ENCODE measurements around the gene AKR1C3. TPM values are rescaled to one million over a fixed set of nuclear protein-coding genes. Genes with fewer than 3 reads are reported as not detected.

The AKR1C3 gene
- total and polyA plus RNA-seq, 2 of the 4 experiments (the other 2 are of a cell fraction), result 0.18 to 0.51 TPM

GRCh38 chr10:5135581-5135980 lies 41.4 kb downstream of the AKR1C3 start:
- H3K79me1 ChIP-seq (ENCODE audit: low read depth in 1 of 2, low read length in 2 of 2), result no peaks in the 10 kb centered on the region
- in situ Hi-C loops (cut with MboI; ENCODE audit: low sequenced_read_pairs), result no loop called here
- dilution Hi-C loops (cut with HindIII; ENCODE audit: low sequenced_read_pairs, unreplicated experiment), result no loop called here
- CTCF ChIA-PET, result no interaction called here
- H3K18ac ChIP-seq (ENCODE audit: low read depth, low read length), result no peak overlapping the region
- H3K56ac ChIP-seq (ENCODE audit: extremely low read depth, insufficient read depth, low read length), result no peak overlapping the region
- no peak overlapping the region for H3K27ac ChIP-seq (ENCODE audit: insufficient read depth, low read length)
- intact Hi-C loops (cut with micrococcal nuclease), result no loop called here
- H2BK20ac ChIP-seq (ENCODE audit: low read depth, low read length), result no peak overlapping the region
- H3K4ac ChIP-seq (ENCODE audit: low read depth, low read length), result no peak overlapping the region
- POLR2A ChIA-PET (ENCODE audit: unreplicated experiment), result no interaction called here
- DNase-seq, result no peak
- no peaks in the 10 kb centered on the region for H3K27me3 ChIP-seq (ENCODE audit: control insufficient read depth, insufficient read depth, low read length)
- peaks cover 2% of the 10 kb centered on the region; the same call in 1 of the 2 replicates for H3K9me3 ChIP-seq (ENCODE audit: control insufficient read depth, insufficient read depth, low read length)
- no peak overlapping the region for H2BK5ac ChIP-seq (ENCODE audit: low read depth, low read length, poor library complexity, severe bottlenecking)
- H4K91ac ChIP-seq (ENCODE audit: insufficient read depth, low read depth, low read length), result no peak overlapping the region
- H3K23ac ChIP-seq (ENCODE audit: low read depth, low read length), result no peak overlapping the region
- no peak overlapping the region for H3K4me2 ChIP-seq (ENCODE audit: low read depth, low read length)
- H3K4me3 ChIP-seq (ENCODE audit: insufficient read depth, low read depth, low read length), result no peak overlapping the region
- ATAC-seq (ENCODE audit: low read depth), result no peak
- H4K20me1 ChIP-seq (ENCODE audit: insufficient read depth, low read length), result no peaks in the 10 kb centered on the region
- no peak overlapping the region for H4K8ac ChIP-seq (ENCODE audit: low read depth in 2 of 2, low read length in 2 of 2)
- H4K5ac ChIP-seq (ENCODE audit: low read depth, low read length), result no peak overlapping the region
- H2AK9ac ChIP-seq (replicated peaks; ENCODE audit: low read depth, low read length, poor library complexity), result no peak overlapping the region
- H3K14ac ChIP-seq (replicated peaks; ENCODE audit: low read depth, low read length), result no peak overlapping the region
- WGBS, 2 experiments (ENCODE audit: extremely low coverage in 2 of 2, insufficient read length in 1 of 2), result no CpG with 5 or more reads among the region's 2 CpGs
- no peak overlapping the region for H2AFZ ChIP-seq (replicated peaks; ENCODE audit: low read length, poor library complexity)
- H3K9ac ChIP-seq (ENCODE audit: low read depth, low read length), result no peak overlapping the region
- H3K36me3 ChIP-seq (ENCODE audit: control insufficient read depth, insufficient read depth, low read length), result no peaks in the 10 kb centered on the region
- no peaks in the 10 kb centered on the region for H3K9me1 ChIP-seq (ENCODE audit: insufficient read depth, low read length)
- H2BK120ac ChIP-seq (ENCODE audit: low read depth, low read length), result no peak overlapping the region
- H2AK5ac ChIP-seq (ENCODE audit: low read depth, low read length), result no peak overlapping the region
- no peaks in the 10 kb centered on the region for H3K4me1 ChIP-seq (ENCODE audit: control insufficient read depth, insufficient read depth, low read length)
- no peak overlapping the region for H2BK15ac ChIP-seq (ENCODE audit: low read depth, low read length)
- no TSS peak for BruUV-seq (replicated peaks)
- TF ChIP-seq NFE2L2 (IDR thresholded peaks at IDR 0.05; ENCODE audit: low read depth, low read length) (no peak), MAZ (IDR thresholded peaks at IDR 0.05; ENCODE audit: borderline replicate concordance, low read depth, low read length) (no peak), MAFK (IDR thresholded peaks at IDR 0.05; ENCODE audit: low read depth, low read length) (peak; percentile 29; the same call in 1 of the 2 replicates), POLR2A (IDR thresholded peaks at IDR 0.05; ENCODE audit: low read depth, low read length) (no peak), RAD21 (IDR thresholded peaks at IDR 0.05; ENCODE audit: low read length) (no peak), USF2 (IDR thresholded peaks at IDR 0.05; ENCODE audit: low read depth, low read length) (no peak), RFX5 (IDR thresholded peaks at IDR 0.05; ENCODE audit: low read depth, low read length) (no peak), RCOR1 (IDR thresholded peaks at IDR 0.05; ENCODE audit: insufficient replicate concordance, low read length) (no peak)
